Superior temporal gyrus (tissue), 1 donor: ENCODE measurements around the gene KMT2B.
"Not testable (repeated sequence)": the region's sequence is repeated elsewhere in the genome, so short reads cannot be mapped to it uniquely, and the experiment has no call there.

Experiments used
- DNase-seq: peaks from one replicate; pipeline ENCODE4 v3.0.0-alpha.2; 2016; ENCODE audit errors: extremely low spot score

KMT2B gene, protein sequence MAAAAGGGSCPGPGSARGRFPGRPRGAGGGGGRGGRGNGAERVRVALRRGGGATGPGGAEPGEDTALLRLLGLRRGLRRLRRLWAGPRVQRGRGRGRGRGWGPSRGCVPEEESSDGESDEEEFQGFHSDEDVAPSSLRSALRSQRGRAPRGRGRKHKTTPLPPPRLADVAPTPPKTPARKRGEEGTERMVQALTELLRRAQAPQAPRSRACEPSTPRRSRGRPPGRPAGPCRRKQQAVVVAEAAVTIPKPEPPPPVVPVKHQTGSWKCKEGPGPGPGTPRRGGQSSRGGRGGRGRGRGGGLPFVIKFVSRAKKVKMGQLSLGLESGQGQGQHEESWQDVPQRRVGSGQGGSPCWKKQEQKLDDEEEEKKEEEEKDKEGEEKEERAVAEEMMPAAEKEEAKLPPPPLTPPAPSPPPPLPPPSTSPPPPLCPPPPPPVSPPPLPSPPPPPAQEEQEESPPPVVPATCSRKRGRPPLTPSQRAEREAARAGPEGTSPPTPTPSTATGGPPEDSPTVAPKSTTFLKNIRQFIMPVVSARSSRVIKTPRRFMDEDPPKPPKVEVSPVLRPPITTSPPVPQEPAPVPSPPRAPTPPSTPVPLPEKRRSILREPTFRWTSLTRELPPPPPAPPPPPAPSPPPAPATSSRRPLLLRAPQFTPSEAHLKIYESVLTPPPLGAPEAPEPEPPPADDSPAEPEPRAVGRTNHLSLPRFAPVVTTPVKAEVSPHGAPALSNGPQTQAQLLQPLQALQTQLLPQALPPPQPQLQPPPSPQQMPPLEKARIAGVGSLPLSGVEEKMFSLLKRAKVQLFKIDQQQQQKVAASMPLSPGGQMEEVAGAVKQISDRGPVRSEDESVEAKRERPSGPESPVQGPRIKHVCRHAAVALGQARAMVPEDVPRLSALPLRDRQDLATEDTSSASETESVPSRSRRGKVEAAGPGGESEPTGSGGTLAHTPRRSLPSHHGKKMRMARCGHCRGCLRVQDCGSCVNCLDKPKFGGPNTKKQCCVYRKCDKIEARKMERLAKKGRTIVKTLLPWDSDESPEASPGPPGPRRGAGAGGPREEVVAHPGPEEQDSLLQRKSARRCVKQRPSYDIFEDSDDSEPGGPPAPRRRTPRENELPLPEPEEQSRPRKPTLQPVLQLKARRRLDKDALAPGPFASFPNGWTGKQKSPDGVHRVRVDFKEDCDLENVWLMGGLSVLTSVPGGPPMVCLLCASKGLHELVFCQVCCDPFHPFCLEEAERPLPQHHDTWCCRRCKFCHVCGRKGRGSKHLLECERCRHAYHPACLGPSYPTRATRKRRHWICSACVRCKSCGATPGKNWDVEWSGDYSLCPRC (N-terminal part only)

GRCh38 chr19:35717665-35718344 is at the start of gene KMT2B:
TSS of gene KMT2B (plus strand) at chr19:35718003. CDS start at chr19:35718019, 16 bp downstream.
- no peak for DNase-seq

DNA sequence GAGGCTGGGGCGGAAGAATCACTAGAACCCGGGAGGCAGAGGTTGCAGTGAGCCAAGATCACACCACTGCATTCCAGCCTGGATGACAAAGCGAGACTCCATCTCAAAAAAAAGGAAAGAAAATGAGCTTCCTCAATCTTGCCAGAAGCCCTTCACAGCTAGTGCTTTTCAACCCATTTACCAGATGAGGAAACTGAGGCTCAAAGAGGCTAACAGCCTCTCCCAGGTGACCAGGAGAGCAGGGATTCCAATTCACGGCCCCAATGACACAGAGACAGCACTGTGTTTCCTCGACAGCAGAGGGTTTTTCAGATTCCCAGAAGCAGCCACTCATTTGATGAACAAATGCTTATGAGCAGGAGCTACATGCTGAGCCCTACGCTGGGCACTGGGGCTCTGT is 48.2 kb upstream of the KMT2B start:
- no peak for DNase-seq

GRCh38 chr19:35669974-35670373 is 47.8 kb upstream of the KMT2B start:
- DNase-seq: no peak

DNA sequence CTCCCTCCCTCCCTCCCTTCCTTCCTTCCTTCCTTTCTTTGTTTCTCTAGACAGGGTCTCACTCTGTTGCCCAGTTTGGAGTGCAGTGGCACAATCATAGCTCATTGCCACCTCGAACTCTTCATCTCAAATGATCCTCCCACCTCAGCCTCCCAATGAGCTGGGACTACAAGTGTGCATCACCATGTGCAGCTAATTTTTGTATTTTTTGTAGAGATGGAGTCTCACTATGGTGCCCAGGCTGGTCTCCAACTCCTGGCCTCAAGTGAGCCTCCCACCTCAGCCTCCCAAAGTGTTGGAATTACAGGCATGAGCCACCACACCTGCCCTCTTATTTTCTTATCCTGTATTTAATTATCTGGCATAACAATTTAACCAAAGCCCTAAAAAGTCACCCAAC is 47.1 kb upstream of the KMT2B start:
- no peak for DNase-seq

DNA sequence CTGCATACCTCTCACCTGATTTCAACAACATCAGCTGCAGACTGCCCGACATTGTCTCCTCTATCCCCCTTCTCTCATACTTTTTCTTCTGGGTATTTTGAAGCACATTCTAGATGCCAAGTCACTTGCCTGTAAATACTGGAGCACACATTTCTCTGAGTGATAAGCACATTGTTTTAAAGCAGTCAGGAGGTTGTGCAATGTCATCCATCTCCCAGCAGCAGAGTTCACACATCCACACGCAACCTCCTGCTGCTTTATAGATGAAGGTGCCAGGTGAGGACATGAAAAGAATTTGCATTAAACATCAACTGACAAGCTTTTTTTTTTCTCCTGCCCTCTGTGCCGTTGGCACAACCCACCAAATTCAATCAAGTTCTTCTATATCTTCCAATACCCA is 46.0 kb upstream of the KMT2B start:
- no peak for DNase-seq

GRCh38 chr19:35673121-35673804 is 44.5 kb upstream of the KMT2B start:
- no peak for DNase-seq

- DNase-seq: no peak
Observed at GRCh38 chr19:35675589-35676140, 42.1 kb upstream of the KMT2B start.

- no peak for DNase-seq
Observed at GRCh38 chr19:35689836-35690235, 28.0 kb upstream of the KMT2B start.

GRCh38 chr19:35691106-35691505 is 26.7 kb upstream of the KMT2B start:
- not testable (repeated sequence) for DNase-seq

- no peak for DNase-seq
Observed at GRCh38 chr19:35692010-35692409, 25.8 kb upstream of the KMT2B start.

DNA sequence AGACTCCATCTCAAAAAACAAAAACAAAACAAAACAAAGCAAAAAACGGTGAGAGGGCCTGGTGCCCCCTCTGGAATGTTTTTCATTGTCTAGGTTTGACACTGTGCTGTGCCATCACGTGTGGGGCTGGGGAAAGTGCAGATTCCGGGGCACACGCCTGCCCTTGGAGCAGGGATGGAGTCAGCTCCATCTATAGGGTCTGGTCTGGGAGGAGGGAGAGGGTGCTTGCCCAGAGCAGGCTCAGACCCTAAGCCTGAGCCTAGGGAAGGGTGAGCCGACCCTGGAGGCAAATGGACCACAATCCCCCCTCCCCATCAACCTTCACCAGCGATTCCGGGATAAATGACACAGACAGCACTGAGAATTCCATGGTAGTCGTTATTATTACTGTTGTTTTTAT is 24.4 kb upstream of the KMT2B start:
- DNase-seq: no peak

DNA sequence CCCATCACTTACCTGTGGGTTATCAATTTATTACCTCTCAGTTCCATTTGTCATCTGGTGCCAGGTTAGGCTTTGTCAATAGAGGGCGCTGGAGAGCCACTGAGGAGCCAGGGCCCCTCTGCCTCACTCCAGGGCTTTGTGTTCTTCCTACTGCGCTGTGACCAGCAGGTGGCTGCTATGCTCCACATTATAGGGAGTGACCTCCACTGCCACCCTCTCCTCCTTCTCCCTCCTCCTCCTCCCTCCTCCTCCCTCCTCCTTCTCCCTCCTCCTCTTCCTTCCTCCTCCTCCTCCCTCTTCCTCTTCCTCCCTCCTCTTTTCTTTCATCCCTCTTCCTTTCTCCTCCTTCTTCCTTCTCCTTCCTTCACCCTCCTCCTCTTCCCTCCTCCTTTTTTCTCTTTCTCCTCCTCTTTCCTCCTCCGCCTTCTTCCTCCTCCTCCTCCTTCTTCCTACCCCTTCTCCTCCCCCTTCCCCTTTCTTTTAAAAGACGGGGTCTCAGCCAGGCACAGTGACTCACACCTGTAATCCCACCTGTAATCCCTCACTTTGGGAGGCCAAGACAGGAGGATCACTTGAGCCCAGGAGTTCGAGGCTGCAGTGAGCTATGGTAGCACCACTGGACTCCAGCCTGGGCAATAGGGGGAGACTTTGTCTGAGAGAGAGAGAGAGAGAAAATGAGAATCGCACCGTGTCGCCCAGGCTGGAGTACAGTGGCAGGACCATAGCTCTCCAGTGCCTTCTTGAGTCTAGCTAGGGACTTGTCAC is 23.8 kb upstream of the KMT2B start:
- peak; percentile 94 for DNase-seq

- no peak for DNase-seq
Observed at GRCh38 chr19:35695895-35696422, 21.8 kb upstream of the KMT2B start.

GRCh38 chr19:35696835-35697234 is 21.0 kb upstream of the KMT2B start:
- DNase-seq: no peak

- peak; percentile 99 for DNase-seq
Observed at GRCh38 chr19:35702223-35703012, 15.4 kb upstream of the KMT2B start.

- no peak for DNase-seq
Observed at GRCh38 chr19:35703343-35703742, 14.5 kb upstream of the KMT2B start.

DNA sequence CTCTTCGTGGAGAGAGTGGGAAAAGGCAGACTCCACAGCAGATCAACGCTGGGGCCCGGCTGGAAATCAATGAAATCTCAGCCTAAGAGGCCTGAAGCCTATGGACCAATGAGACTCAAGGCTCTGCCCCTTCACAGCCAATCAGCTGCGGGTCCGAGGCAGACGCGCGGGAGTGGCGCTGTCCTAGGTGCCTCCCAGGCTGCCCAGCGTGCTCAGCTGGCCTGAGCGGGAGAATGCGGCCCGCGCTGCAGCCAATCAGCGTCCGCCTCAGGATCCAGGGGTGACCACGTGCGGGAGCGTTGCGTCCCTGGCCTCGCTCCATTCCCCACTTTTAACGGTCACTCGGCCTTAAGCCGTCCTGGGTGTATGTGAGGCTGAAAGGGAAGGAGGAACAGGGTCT is 13.6 kb upstream of the KMT2B start, which contains the start of gene ZBTB32:
TSS of gene ZBTB32 (plus strand) at position 341 of the 400 bp plus-strand sequence. CDS start 10,069 bp downstream, outside the sequence.
- DNase-seq: no peak

DNA sequence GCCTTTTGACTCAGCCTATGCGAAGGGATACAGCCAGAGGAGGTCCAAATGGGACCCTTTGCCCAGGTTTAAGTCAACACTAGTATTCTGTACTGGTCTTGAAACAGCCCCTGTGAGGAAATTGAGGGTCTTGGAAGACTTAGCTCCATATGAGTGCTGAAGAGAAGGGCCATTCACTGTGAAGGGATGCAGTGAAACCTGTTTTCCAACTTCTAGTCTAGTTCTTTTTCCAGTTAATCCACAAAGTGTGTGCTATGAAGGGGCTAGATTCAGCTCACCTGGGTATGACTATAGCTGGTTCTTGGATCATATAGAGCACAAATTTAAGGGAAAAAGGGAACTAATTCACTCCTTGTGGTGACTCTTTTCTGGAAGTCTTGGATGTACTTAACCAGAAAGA is 9.4 kb upstream of the KMT2B start:
- DNase-seq: no peak
